Hematopoietic multipotent progenitor cell treated with erythropoietin and hydrocortisone succinate and interleukin-3 and kit ligand, for 8 days (in vitro differentiated cells): ENCODE results near the gene PURB.
"Not testable (repeated sequence)": the region's sequence is repeated elsewhere in the genome, so short reads cannot be mapped to it uniquely, and the experiment has no call there.

Experiments used
- DNase-seq: peaks from one replicate; pipeline ENCODE4 v3.0.0-alpha.2; 2015

Gene PURB

DNA sequence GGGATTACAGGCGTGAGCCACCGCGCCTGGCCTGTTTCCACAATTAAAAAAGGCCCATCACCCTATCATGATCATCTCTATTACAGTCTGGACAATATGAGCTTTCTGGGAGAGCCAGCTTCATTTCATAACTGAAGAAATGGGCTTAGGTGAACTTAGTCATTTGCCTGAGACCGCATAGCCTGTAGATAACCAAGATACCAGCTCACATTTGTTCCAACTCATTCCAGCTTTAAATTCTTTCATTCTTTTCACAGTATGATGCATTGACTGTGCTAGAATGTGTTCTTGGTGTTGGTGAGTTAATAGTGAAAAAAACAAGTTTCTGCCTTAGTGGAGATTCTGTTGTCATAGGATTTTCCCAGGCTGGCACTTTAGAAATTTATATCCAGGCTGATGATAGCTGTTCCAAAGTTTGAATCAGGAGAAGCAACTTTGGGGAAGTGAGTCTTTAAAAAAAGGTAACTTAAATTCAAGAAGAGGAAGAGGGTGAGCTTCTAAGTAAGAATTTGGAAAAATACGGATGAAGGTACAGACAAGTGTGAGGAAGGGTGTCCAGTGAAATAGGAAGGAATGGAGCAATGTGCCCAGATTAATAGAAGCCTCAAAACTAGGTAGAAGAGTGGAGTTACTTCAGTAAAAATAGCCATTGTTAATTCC, 35.3 kb downstream of the PURB start:
- DNase-seq = no peak

DNA sequence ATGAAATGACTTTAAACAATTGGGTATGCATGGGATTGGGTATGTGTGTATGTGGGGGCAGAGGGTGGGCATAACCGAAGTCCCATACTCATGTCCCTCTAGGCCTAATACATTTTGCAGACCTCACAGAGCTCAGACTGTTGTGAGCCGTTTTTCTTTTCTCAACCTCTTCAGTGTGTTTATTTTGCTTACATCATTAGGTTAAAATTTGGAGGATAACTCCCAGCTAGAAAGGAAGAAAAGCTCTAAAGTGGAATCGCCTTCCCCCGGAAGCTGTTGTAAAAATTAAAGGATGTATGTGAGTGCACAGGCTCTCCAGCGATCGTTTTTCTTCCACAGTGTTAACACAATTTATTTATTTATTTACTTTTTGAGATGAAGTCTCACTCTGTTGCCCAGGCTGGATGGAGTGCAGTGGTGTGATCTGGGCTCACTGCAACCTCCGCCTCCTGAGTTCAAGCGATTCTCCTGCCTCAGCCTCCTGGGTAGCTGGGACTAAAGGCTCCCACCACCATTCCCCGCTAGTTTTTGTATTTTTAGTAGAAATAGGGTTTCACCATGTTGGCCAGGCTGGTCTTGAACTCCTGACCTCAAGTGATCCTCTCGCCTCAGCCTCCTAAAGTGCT, 36.0 kb downstream of the PURB start:
- no peak for DNase-seq

DNA sequence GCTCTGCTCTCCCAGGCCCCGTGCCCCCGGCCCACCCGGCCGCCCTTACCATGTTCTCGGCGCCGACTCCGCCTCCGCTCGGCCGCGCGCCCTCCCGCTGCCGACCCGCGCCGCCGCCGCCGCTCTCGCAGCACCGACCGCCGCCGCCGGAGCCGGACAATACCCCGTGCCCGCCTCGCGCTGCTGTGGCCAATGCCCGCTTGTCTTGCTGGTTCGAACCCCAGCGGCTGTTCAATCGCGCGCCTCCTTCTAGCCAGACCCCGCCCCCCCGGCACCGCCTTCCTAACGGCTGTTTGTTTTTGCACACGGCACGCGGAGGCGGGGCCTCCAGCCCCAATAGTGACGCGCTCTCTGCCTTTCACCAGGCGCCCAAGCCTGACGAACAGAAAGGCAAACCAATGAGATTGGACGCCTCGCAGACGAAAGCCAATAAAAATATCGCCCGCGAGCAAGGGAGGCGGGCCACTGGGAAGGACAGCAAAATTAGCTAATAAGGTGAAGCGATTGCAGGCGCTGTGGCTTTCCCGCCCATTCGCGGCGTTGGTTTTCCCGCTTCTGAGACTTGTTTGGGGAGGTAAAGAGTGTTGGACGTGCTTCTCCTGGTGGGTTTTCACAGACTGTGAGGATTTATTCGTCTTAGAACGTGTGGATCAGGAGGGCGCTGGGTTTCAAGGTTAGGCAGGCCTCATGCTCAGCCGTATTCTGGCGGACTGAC, 37.3 kb downstream of the PURB start, which contains the start of gene H2AZ2:
H2AZ2 (minus strand) TSS at position 168 of the 715 bp plus-strand sequence; CDS start at position 52, 116 bp downstream.
- peak; percentile 100 for DNase-seq

DNA sequence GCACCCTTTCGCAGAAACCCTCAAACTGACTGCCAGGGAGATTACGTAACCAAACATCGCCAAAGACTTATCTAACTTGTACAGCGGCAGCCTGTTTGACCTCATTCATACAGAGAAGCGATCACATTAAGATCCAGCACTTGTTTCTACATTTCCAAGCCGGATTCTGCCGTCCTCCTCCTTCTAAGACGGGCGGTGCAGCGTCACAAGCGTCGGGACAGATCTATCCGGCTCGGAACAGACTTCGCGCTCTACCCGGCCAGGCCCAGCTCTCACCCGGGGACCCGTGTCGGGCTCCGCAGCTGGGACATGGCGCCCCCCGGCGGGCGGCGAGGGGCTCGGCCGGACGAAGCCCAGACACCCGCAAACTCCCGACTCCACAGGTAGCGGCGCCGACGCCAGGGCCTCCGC, 37.8 kb downstream of the PURB start:
- DNase-seq = peak; percentile 96

DNA sequence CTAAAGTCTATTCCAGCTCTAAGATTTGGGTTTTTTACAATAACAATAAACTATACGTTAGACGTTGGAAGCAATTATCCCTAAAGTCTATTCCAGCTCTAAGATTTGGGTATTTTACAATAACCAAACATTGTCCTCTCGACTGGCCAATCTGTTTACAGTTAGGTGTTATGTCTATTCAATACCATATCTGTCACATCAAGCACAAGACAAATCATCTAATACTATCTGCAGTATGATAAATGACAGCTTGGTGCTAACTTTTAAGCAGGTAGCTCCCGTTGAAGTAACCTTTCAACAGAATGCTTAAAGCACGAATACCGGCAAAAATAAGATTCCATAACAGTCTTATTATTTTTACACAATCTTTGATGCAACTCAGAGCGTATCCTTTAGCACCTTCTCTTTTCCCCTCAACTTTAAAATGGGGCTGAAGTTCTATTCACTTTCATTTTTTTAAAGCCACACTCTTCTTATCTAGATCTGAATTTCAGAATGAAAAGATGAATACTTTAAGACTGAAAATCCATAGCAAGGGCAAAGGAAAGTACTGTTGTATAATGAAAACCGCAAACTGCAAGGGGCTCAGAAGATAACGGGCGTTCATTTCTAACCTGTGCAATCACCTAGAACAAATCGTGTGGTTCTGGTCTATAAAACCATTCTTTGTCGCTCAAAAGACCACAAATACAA, 38.4 kb downstream of the PURB start:
- DNase-seq = no peak

DNA sequence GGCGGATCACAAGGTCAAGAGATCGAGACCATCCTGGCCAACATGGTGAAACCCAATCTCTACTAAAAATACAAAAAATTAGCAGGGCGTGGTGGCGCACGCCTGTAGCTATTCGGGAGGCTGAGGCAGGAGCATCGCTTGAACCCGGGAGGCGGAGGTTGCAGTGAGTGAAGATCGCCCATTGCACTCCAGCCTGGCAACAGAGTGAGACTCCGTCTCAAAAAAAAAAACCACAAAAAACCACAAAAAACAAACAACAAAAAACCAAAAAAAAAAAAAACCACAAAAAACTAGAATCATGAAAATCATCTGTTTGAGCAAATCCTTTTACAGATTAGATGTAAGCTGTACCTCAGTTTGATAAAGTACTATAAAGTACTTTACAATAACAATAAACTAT, 38.9 kb downstream of the PURB start:
- not testable (repeated sequence) for DNase-seq

DNA sequence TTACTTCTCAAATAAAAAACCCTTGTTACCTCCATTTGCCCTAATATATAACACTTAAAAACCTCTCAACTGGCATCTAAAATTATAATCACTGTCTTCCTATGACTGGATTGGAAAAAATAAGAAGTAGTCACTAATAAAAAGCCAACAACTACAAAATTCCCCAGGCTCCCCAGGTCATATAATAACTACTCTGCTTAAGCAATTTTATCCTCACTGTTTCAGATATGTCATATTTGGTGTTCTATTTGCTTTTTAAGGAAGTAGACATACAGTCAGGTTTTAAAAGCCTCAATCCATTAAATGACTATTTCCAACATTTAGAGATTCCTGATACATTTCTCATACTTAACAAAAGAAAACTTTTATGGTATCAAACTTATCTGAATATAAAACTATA, 39.9 kb downstream of the PURB start:
- no peak for DNase-seq

DNA sequence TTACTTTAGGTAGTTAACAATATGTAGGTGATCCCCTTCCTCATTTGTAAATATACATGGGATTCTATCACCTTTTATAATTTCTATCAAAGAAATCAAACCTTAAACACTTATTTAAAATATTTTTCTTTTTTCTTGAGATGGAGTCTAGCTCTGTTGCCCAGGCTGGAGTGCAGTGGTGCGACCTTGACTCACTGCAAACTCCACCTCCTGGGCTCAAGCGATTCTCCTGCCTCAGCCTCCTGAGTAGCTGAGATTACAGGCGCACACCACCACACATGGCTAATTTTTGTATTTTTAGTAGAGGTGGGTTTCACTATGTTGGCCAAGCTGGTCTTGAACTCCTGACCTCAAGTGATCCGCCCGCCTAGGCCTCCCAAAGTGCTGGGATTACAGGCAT, 41.9 kb downstream of the PURB start:
- DNase-seq = not testable (repeated sequence)

DNA sequence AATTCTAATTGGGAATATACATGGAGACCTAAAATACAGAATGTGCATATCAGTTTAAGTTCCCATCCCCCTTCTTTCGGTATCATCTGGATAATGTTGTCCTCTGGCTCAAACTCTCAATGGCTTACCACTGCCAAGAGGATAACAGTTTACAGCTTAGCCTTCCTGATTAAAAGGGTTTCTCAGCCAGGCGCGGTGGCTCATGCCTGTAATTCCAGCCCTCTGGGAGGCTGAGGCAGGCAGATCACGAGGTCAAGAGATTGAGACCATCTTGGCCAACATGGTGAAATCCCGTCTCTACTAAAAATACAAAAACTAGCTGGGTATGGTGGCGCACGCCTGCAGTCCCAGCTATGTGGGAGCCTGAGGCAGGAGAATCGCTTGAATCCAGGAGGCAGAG, 42.7 kb downstream of the PURB start:
- not testable (repeated sequence) for DNase-seq

DNA sequence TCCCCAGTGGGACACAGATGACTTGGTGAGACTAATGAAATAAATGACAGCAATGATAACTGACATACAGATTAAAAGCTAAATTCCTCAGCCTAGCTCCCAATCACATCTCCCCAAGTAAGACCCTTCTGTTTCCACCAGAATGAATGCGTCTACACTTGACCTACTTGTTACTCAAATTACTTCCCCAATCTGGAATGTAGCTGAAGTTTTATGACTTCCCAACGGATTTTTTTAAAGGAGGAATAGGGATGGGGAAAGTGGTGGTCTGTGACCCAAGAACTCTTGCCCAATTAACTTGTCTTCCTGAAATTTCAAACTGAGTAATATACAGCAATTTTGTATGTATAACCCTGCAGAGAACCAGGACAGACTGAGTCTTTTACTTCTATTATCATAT, 46.6 kb downstream of the PURB start:
- no peak for DNase-seq

DNA sequence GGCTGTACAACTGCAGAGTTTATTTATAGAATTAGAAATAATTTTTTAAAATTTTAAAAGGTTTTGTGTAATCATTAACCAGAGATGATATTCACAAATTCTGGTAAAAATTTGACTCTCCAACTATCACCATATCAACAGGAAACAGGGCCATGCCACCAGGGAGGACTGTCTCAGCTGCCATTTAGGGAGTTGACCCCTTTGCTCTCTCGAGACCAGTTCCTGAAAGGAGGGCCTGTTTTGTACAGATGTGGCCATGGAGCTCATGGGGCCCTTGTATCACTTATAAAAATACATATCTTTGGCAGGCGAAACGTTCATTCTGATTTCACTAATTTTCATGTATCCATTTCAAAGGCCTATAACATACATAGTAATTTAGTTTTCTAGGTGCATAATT, 57.8 kb downstream of the PURB start:
- DNase-seq = peak; percentile 30
